NCI-H2171 treated with DMSO at 0.1 percent for 48 hours (cell line): ENCODE measurements around the gene TMEM81.

Experiments used
- DNase-seq: peaks from one replicate; lab custom pipeline; 2025; lab: John Stamatoyannopoulos, UW

TMEM81 gene

GRCh38 chr1:205058853-205059252 is 25.4 kb downstream of the TMEM81 start:
- no peak for DNase-seq

GRCh38 chr1:205057808-205058575 is 26.3 kb downstream of the TMEM81 start:
- DNase-seq = no peak

- no peak for DNase-seq
These were observed 27.2 kb downstream of the TMEM81 start for GRCh38 chr1:205056956-205057568.

GRCh38 chr1:205056188-205056611 is 28.1 kb downstream of the TMEM81 start:
- peak; percentile 50 for DNase-seq

GRCh38 chr1:205054013-205054412 is 30.2 kb downstream of the TMEM81 start:
- DNase-seq = no peak

GRCh38 chr1:205053296-205053695 is 31.0 kb downstream of the TMEM81 start:
- no peak for DNase-seq

- peak; percentile 72 for DNase-seq
These were observed 31.6 kb downstream of the TMEM81 start for GRCh38 chr1:205052690-205053089.

- DNase-seq = no peak
These were observed 34.8 kb downstream of the TMEM81 start for GRCh38 chr1:205049479-205049878.

- peak; percentile 19 for DNase-seq
These were observed 35.9 kb downstream of the TMEM81 start for GRCh38 chr1:205048382-205048781.

GRCh38 chr1:205047764-205048231 is 36.5 kb downstream of the TMEM81 start:
- DNase-seq = no peak

- DNase-seq = no peak
These were observed 37.4 kb downstream of the TMEM81 start for GRCh38 chr1:205046870-205047269.

GRCh38 chr1:205045146-205045545 is 39.1 kb downstream of the TMEM81 start:
- no peak for DNase-seq

GRCh38 chr1:205044741-205045140 is 39.5 kb downstream of the TMEM81 start:
- DNase-seq = no peak

GRCh38 chr1:205043866-205044265 is 40.4 kb downstream of the TMEM81 start:
- no peak for DNase-seq

GRCh38 chr1:205042911-205043806 is 41.1 kb downstream of the TMEM81 start, which contains the start of gene CNTN2:
Gene CNTN2, plus strand, starts transcription at chr1:205043212. Its CDS starts 9,974 bp downstream, at chr1:205053186.
- DNase-seq = no peak

- peak; percentile 72 for DNase-seq
These were observed 42.0 kb downstream of the TMEM81 start for GRCh38 chr1:205041998-205042910.

- peak; percentile 68 for DNase-seq
These were observed 43.1 kb downstream of the TMEM81 start for GRCh38 chr1:205041001-205041715.

GRCh38 chr1:205038132-205038786 is 46.0 kb downstream of the TMEM81 start:
- no peak for DNase-seq

GRCh38 chr1:205037539-205037938 is 46.7 kb downstream of the TMEM81 start:
- DNase-seq = no peak
